ENCODE results near the gene CALM1.
"Not testable (repeated sequence)": the region's sequence is repeated elsewhere in the genome, so short reads cannot be mapped to it uniquely, and the experiment has no call there.

CALM1 gene

DNA sequence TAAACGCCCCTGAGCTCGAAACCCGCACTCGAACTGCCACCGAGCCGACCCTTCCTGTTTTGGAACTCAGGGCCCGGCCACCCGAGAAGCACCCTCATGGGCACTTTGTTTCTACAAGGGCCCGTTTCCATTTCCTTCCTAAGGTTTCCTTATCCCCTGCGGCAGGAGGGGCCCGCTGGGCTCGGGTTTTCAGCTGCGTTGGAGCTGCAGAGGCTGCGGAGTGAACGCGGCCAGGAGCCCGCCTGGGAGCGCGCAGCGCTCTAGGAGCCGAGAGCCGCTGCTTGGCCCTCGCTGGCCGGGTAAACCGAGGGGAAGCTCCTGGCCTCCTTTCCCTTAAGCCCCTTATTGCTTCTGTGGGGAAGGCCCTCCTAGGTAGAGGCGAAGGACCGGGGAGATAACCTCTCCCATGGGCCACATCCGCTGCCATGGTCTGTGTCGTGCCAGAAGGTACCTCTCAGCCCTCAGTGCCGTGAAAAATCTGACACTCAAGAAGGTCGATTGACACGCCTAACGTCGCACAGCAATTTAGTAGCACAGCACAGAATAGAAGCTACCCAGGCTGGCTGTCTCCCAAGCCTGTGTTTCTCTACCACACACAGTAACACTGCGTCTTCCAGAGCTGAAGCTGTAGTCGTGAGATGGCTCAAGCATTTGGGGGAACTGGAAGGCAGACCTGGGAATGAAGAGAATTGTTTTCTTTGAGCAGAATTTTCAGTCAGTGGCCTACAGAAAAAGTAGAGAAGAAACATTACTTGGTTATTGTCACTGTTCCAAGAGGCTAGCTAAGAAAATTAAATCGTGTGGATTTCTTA is 12.9 kb upstream of the CALM1 start:
- peak in 2 of 3 donors; percentile 29 to 38 for DNase-seq (ENCODE audit: low read depth in 3 of 3)

DNA sequence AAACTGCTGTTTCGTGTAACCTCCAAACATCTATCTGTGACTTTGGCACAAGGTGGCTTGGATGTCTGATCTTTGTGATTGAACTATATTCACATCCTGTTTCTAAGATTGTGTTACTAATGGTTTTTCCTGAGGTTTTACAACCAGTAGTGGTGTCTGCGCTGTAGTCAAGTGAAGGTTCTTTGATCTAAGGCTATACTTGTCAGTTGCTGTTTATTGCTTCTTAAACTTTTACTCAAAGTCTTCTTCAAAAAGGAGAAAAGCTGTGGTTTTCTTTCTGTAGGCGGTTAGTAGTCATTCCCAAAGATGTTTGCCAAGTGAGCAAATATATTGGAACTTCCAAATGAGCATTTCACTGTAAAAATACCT is 12.3 kb upstream of the CALM1 start:
- DNase-seq (ENCODE audit: low read depth in 3 of 3), result no peak

GRCh38 chr14:90386321-90386720 is 10.5 kb upstream of the CALM1 start:
- no peak for DNase-seq (ENCODE audit: low read depth in 3 of 3)

GRCh38 chr14:90387206-90387760 is 9.5 kb upstream of the CALM1 start:
- no peak for DNase-seq (ENCODE audit: low read depth in 3 of 3)

DNA sequence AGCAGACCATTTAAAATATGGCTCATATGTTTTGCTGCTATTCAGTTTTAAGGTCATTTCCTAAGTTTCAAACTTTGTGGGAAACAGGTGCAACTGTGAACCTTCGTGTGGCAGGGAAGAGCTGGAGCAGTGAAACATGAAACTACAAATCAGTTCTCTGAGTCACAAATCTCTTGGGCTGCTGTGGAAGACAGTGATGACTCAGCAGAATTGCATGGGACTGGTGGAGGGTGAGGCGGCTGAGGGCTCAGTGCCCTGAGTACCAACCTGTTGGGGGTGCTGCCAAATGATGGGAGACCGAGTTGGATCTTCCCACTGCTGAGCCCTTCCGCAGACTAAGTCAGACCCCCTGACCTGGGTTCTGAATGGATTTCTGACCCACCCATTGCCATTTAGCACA is 8.4 kb upstream of the CALM1 start:
- no peak for DNase-seq (ENCODE audit: low read depth in 3 of 3)

- no peak for DNase-seq (ENCODE audit: low read depth in 3 of 3)
These were observed 7.8 kb upstream of the CALM1 start for GRCh38 chr14:90388982-90389381.

- DNase-seq (ENCODE audit: low read depth in 3 of 3), result no peak
These were observed 2.9 kb upstream of the CALM1 start for GRCh38 chr14:90393966-90394365.

DNA sequence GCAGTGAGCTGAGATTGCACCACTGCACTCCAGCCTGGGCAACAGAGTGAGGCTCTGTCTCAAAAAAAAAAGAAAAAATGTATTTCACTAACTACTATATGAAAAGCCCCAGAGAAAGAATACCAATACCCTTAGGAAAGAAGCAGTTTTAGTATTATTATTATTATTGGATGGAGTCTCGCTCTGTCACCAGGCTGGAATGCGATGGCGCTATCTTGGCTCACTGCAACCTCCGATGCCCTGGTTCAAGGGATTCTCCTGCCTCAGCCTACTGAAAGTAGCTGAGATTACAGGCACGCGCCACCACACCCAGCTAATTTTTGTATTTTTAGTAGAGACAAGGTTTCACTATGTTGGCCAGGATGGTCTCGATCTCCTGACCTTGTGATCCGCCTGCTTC is 2.0 kb upstream of the CALM1 start:
- DNase-seq (ENCODE audit: low read depth in 3 of 3), result not testable (repeated sequence)

DNA sequence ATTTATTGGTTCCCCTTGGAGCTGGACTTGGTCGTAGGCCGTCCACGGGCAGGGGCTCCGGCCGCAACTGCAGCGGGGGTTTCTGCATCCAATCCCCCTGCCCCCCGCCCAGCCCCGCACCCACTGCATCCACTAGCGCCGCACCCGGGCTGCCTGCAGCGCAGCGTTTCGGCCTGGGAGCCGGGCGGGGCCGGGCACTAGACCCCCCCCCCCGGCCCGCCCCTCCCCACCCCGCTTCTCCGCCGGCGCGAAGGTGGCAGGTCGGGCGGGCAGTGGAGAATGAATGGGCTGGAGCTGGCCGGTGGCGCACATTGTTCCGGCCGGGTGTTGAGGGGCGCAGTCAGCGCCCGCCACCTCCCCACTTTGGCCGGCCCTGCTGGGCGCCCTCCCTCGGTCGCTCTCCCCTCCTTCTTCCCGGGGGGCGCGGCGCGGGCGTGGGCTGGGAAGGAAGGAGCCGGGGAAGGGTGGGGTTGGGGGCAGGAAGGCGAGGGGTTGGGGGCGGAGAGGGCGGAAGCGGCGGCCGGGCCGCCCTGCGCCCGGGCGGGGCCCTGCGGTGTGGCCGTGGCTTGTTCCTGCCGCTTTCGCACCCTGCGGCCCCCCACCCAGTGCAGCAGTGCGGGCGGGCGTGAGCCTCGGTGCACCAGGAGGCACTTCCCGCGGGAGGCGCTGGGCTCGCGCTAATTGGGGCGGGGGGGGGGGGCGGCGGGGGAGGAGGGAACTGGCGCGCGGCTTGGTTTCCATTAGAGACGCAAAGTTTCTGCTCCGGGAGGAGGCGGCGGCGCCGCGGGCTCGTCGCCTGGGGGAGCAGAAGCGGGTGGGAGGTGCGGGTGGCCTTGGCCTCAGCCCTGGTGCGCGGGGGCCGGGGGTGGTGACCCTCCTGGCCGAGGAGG is 841 bp downstream of the CALM1 start:
- DNase-seq (ENCODE audit: low read depth in 3 of 3), result peak; percentile 35 to 53 (median 45)

DNA sequence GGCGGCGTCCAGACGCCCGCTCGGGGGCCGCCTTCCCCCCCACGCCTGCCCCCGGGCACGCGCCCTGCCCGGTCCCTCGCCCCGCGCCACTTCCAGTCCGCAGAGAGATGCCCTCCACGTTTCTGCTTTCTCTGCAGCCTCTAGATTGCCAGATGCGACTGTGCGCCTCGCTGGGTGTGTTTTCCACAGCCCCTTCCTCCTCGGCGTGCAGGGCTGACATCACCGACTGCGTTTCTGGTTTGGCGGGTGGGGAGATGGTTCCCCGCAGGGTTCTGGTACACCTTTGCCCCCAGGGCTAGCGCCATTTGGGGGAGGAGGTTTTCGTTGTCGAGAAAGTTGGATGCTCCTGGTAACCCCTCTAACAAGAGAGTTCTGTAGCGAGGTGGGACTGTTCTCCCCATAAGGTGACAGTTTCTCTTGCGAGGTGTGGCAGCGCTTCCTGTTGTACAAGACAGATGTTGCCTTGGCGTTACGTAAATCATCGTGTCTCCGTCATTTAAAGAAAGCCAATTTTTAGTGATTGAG is 1.5 kb downstream of the CALM1 start:
- peak in 2 of 3 donors; percentile 38 to 40 for DNase-seq (ENCODE audit: low read depth in 3 of 3)

GRCh38 chr14:90398841-90399540 is 2.2 kb downstream of the CALM1 start:
- DNase-seq (ENCODE audit: low read depth in 3 of 3), result no peak

GRCh38 chr14:90399541-90400444 is 3.0 kb downstream of the CALM1 start:
- peak; percentile 66 to 84 (median 77) for DNase-seq (ENCODE audit: low read depth in 3 of 3)

- no peak for DNase-seq (ENCODE audit: low read depth in 3 of 3)
These were observed 4.2 kb downstream of the CALM1 start for GRCh38 chr14:90400904-90401561.

DNA sequence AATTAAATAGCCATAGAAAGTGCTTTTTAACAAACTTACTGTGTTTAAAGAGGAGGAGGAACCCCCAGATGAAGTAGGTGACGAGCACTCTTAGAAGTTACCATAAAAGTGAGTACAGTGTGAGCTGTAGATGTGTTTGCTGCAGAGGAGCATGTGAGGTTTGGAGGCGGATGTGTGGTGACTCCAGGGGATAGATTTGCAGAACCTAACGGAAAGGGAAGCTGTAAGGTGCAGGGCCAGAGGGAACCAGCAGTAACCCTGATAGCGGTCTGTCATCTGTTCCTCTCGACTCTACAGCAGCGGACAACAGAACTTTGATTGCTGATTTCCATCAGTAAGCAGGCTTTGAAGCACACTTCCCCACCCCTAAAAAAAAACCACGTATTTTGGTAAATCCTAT is 5.2 kb downstream of the CALM1 start:
- no peak for DNase-seq (ENCODE audit: low read depth in 3 of 3)

GRCh38 chr14:90403065-90403464 is 6.2 kb downstream of the CALM1 start:
- DNase-seq (ENCODE audit: low read depth in 3 of 3), result no peak

DNA sequence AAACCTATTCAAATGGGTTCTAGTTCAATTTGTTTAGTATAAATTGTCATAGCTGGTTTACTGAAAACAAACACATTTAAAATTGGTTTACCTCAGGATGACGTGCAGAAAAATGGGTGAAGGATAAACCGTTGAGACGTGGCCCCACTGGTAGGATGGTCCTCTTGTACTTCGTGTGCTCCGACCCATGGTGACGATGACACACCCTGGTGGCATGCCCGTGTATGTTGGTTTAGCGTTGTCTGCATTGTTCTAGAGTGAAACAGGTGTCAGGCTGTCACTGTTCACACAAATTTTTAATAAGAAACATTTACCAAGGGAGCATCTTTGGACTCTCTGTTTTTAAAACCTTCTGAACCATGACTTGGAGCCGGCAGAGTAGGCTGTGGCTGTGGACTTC is 8.3 kb downstream of the CALM1 start:
- DNase-seq (ENCODE audit: low read depth in 3 of 3), result no peak

GRCh38 chr14:90405755-90406154 is 8.9 kb downstream of the CALM1 start:
- no peak for DNase-seq (ENCODE audit: low read depth in 3 of 3)

DNA sequence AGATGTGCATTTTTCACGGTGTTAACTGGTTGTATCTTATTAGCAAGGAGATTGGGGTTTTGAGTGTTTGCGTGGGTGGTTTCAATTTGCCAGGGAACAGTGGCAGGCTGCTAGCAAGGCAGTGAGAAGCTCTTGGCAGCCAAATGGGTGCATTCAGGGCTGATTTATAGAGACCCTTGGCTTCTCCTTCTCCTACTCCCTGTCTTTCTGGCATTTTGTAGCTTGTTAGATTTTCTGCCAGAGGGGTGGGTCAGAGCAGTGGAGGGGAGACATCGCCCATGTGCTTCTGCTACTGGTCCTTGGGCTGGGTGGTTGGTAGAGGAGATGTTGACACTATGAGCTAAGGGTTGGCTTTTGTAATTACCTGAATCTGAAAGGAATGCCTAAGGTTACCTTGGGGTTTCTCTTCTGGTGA is 9.6 kb downstream of the CALM1 start:
- no peak for DNase-seq (ENCODE audit: low read depth in 3 of 3)

DNA sequence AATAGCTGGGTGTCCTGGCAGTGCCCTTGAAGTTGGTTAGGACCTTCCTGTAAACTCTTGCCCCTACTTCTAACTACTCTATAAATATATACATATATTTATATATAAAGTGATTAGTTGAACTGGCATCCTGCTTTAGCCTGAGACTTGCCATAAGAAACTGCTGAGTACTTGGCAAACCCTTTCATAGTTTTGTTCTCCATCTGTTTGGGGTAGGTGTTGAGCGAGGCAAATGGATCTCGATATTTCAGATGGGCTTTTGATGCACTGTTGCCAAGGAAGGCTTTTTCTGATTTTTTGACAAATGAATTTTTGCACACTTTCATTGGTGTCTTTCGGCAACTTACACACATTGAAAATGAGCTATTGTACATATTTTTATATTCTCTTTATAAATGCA is 10.4 kb downstream of the CALM1 start:
- DNase-seq (ENCODE audit: low read depth in 3 of 3), result no peak

- DNase-seq (ENCODE audit: low read depth in 3 of 3), result no peak
These were observed 11.9 kb downstream of the CALM1 start for GRCh38 chr14:90408713-90409112.
